ENCODE results near the gene N4BP3.
"Not testable (repeated sequence)": the region's sequence is repeated elsewhere in the genome, so short reads cannot be mapped to it uniquely, and the experiment has no call there.

GRCh38 chr5:178076965-178077364 is 36.4 kb upstream of the N4BP3 start:
- not testable (repeated sequence) for TF ChIP-seq POLR2AphosphoS5, POLR2A (IDR thresholded peaks at IDR 0.05)
